Lower leg skin (tissue), 3 donors: Measurements from ENCODE around the gene PRDM2.

Experiments used
- POLR2A ChIP-seq, 2 donors: fragments of 450-650 bp; IDR thresholded peaks; one replicate each; pipeline ENCODE4 v1.6.1; 2016 to 2017; ENCODE audit warnings: antibody characterized with exemption in 2 of 2, mild to moderate bottlenecking in 1 of 2, moderate library complexity in 1 of 2
- TF ChIP-seq, protein P1 (sequence below), 3 donors: fragments of 450-650 bp; IDR thresholded peaks; one replicate each; pipeline ENCODE4 v1.5.1; 2016; ENCODE audit warnings: antibody characterized with exemption in 3 of 3, mild to moderate bottlenecking in 3 of 3, moderate library complexity in 2 of 3

DNA sequence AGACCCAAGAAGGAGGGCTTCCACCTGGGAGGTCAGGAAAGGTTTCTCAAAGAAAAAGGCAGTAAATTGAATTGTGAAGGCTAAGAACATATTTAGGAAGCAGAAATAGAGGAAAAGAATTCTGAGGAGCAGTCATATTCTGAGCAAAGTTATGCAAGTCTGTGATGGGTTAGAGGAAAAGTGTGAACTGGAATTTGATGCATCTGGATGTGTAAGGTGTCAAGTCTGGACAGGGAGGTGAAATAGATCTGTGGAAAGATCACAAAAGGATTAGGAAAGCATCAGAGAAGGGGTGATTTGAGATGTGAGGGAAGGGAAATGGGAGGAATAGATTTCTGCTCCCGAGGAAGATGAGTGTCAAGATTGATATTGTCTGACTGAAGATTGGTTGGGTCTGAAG is 18.1 kb upstream of the PRDM2 start:
- TF ChIP-seq, protein P1, sequence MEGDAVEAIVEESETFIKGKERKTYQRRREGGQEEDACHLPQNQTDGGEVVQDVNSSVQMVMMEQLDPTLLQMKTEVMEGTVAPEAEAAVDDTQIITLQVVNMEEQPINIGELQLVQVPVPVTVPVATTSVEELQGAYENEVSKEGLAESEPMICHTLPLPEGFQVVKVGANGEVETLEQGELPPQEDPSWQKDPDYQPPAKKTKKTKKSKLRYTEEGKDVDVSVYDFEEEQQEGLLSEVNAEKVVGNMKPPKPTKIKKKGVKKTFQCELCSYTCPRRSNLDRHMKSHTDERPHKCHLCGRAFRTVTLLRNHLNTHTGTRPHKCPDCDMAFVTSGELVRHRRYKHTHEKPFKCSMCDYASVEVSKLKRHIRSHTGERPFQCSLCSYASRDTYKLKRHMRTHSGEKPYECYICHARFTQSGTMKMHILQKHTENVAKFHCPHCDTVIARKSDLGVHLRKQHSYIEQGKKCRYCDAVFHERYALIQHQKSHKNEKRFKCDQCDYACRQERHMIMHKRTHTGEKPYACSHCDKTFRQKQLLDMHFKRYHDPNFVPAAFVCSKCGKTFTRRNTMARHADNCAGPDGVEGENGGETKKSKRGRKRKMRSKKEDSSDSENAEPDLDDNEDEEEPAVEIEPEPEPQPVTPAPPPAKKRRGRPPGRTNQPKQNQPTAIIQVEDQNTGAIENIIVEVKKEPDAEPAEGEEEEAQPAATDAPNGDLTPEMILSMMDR (IDR thresholded peaks at IDR 0.05): no peak
- no peak for TF ChIP-seq POLR2A (IDR thresholded peaks at IDR 0.05)
